Fibroblast of villous mesenchyme (primary cell): Measurements from ENCODE around the gene GPR142. TPM values are rescaled to one million over a fixed set of nuclear protein-coding genes. Genes with fewer than 3 reads are reported as not detected.

Experiments
- DNase-seq: peaks from one replicate; pipeline ENCODE4 v3.0.0-alpha.2; 2010; ENCODE audit warnings: low read depth
- H3K4me3 ChIP-seq: 2 replicates; pipeline ENCODE4 v1.5.1; 2011; ENCODE audit warnings: low read depth, mild to moderate bottlenecking, low read length
- CTCF ChIP-seq: IDR thresholded peaks from 2 replicates; pipeline ENCODE4 v1.5.1; 2012; ENCODE audit warnings: low read depth, mild to moderate bottlenecking, low read length; ENCODE audit not compliant: insufficient read depth
- total RNA-seq: library from RNA; depleted of rRNA; stranded (reverse); fragments of >200 nt; gene quantifications from 2 replicates; pipeline ENCODE4 v1.2.3, GENCODE V29; 2012

GPR142 gene
- total RNA-seq, 1 donor, result not detected

- no peak for TF ChIP-seq CTCF
- no peak overlapping the region for H3K4me3 ChIP-seq
- DNase-seq, result no peak
Observed at GRCh38 chr17:74362810-74363498, 4.4 kb upstream of the GPR142 start.

GRCh38 chr17:74368341-74369081 is 1.2 kb downstream of the GPR142 start:
- H3K4me3 ChIP-seq, result no peak overlapping the region
- TF ChIP-seq CTCF, result peak; percentile 90
- peak; percentile 52 for DNase-seq

DNA sequence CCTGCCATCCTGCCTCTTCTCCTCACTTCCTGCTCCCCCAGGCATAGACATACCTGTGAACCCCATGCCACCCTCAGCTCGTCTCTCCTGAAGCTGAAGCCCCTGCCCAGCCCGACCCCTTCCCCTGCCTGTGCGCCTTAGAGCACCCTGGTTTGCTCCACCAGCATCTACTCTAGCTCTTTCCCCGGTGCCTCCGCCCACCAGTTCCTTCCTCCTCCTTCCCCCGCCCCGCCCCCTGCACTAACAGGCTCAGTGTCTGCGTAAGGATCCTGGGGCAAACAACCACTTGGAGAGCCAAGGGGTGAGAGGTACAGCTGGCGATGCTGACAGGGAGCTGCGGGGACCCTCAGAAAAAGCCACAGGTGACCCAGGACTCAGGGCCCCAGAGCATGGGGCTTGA is 1.9 kb downstream of the GPR142 start:
- TF ChIP-seq CTCF, result no peak
- H3K4me3 ChIP-seq, result no peak overlapping the region
- no peak for DNase-seq

GRCh38 chr17:74369665-74370490 is 2.6 kb downstream of the GPR142 start:
- no peak for TF ChIP-seq CTCF
- no peak overlapping the region for H3K4me3 ChIP-seq
- DNase-seq, result no peak

DNA sequence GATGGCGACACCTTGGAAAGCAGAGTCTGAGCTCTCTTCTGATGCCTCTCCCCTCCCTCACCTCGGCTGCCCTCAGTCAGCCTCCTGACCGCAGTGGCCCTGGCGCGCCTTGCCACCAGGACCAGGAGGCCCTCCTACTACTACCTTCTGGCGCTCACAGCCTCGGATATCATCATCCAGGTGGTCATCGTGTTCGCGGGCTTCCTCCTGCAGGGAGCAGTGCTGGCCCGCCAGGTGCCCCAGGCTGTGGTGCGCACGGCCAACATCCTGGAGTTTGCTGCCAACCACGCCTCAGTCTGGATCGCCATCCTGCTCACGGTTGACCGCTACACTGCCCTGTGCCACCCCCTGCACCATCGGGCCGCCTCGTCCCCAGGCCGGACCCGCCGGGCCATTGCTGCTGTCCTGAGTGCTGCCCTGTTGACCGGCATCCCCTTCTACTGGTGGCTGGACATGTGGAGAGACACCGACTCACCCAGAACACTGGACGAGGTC is 4.4 kb downstream of the GPR142 start:
- no peak for TF ChIP-seq CTCF
- no peak for DNase-seq
- no peak overlapping the region for H3K4me3 ChIP-seq

DNA sequence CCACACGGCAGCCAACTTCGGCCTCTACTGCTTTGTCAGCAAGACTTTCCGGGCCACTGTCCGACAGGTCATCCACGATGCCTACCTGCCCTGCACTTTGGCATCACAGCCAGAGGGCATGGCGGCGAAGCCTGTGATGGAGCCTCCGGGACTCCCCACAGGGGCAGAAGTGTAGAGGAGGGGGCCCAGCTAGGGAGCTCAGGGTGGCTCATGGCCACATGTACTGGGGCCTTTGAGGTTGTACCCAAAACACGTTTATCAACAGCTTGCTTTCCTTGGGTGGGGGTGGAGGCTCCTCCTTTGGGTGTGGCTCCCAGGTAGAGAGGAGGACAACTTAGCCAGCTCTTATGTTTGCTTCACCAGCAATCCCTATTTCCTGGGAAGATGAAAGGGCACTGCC is 5.1 kb downstream of the GPR142 start:
- H3K4me3 ChIP-seq, result no peak overlapping the region
- DNase-seq, result no peak
- TF ChIP-seq CTCF, result no peak
